Osteoblast (primary cell): ENCODE data around the gene SSMEM1. TPM values are rescaled to one million over a fixed set of nuclear protein-coding genes. Genes with fewer than 3 reads are reported as not detected.
A peak's percentile ranks its signal among the peaks of the same experiment; 100 is the strongest.

Experiments used
- DNase-seq: peaks from one replicate; pipeline ENCODE4 v3.0.0; 2011; ENCODE audit warnings: low spot score, mixed read lengths; ENCODE audit not compliant: insufficient read length; ENCODE audit errors: missing footprints
- H2AFZ ChIP-seq: 2 replicates; pipeline ENCODE4 v1.6.0; 2011; ENCODE audit warnings: mild to moderate bottlenecking, low read length
- H3K27ac ChIP-seq: 2 replicates; pipeline ENCODE4 v1.5.1; 2011; ENCODE audit warnings: mild to moderate bottlenecking, low read depth, low read length, moderate library complexity
- H3K27me3 ChIP-seq: 2 replicates; pipeline ENCODE4 v1.6.0; 2012; ENCODE audit warnings: mild to moderate bottlenecking, control low read depth, inconsistent platforms, low read length, moderate library complexity; ENCODE audit not compliant: insufficient read depth
- H3K36me3 ChIP-seq: 2 replicates; pipeline ENCODE4 v1.5.1; 2011; ENCODE audit warnings: mild to moderate bottlenecking, low read length, control low read depth, moderate library complexity; ENCODE audit not compliant: insufficient read depth
- H3K4me1 ChIP-seq: 2 replicates; pipeline ENCODE4 v1.5.1; 2011; ENCODE audit warnings: mild to moderate bottlenecking, low read length, control low read depth, moderate library complexity; ENCODE audit not compliant: insufficient read depth
- H3K4me2 ChIP-seq: 2 replicates; pipeline ENCODE4 v1.6.0; 2011; ENCODE audit warnings: mild to moderate bottlenecking, low read length; ENCODE audit not compliant: insufficient read depth
- H3K4me3 ChIP-seq: fragments of 200-600 bp; sonication (generic); 3 replicates; pipeline ENCODE4 v1.5.1; 2012; ENCODE audit warnings: mild to moderate bottlenecking, low read length, inconsistent platforms; ENCODE audit not compliant: insufficient read depth
- H3K79me2 ChIP-seq: 2 replicates; pipeline ENCODE4 v1.6.0; 2012; ENCODE audit warnings: mild to moderate bottlenecking, low read length, control low read depth, inconsistent platforms; ENCODE audit not compliant: insufficient read depth
- H3K9me3 ChIP-seq: 2 replicates; pipeline ENCODE4 v1.5.1; 2011; ENCODE audit warnings: low read depth, low read length, control low read depth
- H4K20me1 ChIP-seq: 2 replicates; pipeline ENCODE4 v1.6.0; 2012; ENCODE audit warnings: mild to moderate bottlenecking, low read length, control low read depth; ENCODE audit not compliant: insufficient read depth
- CTCF ChIP-seq: IDR thresholded peaks from 2 replicates; pipeline ENCODE4 v1.5.1; 2011; ENCODE audit warnings: mild to moderate bottlenecking, low read depth, low read length, moderate library complexity; ENCODE audit errors: extremely low read depth
- total RNA-seq: library from RNA; depleted of rRNA; stranded (reverse); fragments of >200 nt; gene quantifications from 2 replicates; pipeline ENCODE4 v1.2.3, GENCODE V29; 2012

Gene SSMEM1
- total RNA-seq, 1 donor, result not detected

DNA sequence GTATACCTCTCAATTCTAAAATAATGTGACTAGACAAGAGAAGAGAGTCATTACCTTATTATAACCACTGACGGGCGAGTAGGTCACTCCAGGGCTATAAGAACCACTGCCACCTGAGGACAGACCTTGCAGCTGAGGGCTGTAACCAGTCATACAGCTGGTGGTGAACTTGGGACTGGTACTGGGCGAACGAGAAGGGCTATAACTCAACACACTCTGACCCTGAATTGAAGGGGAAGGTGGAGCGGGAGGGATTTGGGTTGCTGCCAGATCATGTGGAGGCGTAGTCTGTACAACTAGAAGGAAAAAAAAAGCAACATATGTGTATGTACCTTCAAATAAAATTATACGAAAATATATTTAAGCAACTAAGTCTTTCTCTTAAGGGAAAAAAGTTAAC lies 5.9 kb upstream of the SSMEM1 start:
- no peak for TF ChIP-seq CTCF
- H3K4me2 ChIP-seq, result no peak overlapping the region
- H4K20me1 ChIP-seq, result no peaks in the 10 kb centered on the region
- H3K79me2 ChIP-seq, result peaks cover 8% of the 10 kb centered on the region
- H2AFZ ChIP-seq, result no peak overlapping the region
- H3K9me3 ChIP-seq, result no peaks in the 10 kb centered on the region
- DNase-seq, result no peak
- H3K27ac ChIP-seq, result no peak overlapping the region
- no peaks in the 10 kb centered on the region for H3K27me3 ChIP-seq
- peaks cover 45% of the 10 kb centered on the region for H3K36me3 ChIP-seq
- peaks cover 2% of the 10 kb centered on the region for H3K4me1 ChIP-seq
- H3K4me3 ChIP-seq, result no peak overlapping the region

DNA sequence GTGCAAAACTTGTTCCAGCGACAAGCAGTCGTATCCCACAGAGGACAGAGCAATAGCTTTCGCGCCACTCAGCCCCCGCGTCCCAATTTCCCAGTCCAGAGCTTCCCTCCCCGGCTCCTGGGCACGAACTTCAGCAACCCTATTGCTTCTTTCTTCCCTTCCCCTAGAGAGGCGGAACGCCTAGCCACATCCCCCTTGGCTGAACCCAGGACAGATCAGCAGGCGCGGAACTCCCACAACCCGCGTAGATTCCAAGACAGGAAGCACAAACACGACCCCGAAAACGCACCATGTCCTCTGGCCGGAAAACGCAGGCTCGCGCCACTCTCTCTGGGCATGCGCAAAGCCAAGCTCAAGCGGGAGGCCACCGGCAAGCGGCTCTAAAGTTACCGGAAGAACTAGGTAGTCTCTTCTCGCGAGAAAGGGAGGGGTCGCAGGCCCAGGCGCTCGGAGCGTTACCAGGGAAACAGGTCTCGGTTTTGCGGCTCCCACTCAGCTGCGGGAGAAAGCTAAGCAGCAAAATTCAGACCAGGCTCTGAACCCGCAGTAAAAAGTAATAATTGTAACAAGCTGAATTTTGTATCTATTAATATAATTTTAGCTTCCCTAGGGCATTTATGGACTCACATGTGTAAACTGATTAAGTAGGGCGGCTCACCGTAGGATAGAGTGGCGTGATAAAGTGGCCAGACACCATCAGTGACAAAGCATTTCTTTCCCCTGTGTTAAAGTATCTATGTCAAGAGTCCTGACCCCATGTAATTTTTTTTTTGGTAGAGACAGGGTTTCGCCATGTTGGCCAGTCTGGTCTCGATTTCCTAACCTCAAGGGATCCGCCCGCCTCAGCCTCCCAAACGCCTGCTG lies 2.3 kb upstream of the SSMEM1 start, which contains the start of gene TMEM209:
TSS of gene TMEM209 (minus strand) at position 323 of the 864 bp plus-strand sequence. CDS start at position 292, 31 bp downstream.
- H3K27me3 ChIP-seq, result no peaks in the 10 kb centered on the region
- H4K20me1 ChIP-seq, result no peaks in the 10 kb centered on the region
- peak within 1 kb of the TSS; percentile 97 for H2AFZ ChIP-seq
- H3K4me1 ChIP-seq, result peaks cover 9% of the 10 kb centered on the region
- peaks cover 31% of the 10 kb centered on the region for H3K36me3 ChIP-seq
- no peaks in the 10 kb centered on the region for H3K9me3 ChIP-seq
- H3K4me3 ChIP-seq, result peak within 1 kb of the TSS; percentile 93
- no peak for TF ChIP-seq CTCF
- peaks cover 8% of the 10 kb centered on the region for H3K79me2 ChIP-seq
- peak within 1 kb of the TSS; percentile 91 for H3K4me2 ChIP-seq
- peak within 1 kb of the TSS; percentile 92 for H3K27ac ChIP-seq
- peak; percentile 95 for DNase-seq

DNA sequence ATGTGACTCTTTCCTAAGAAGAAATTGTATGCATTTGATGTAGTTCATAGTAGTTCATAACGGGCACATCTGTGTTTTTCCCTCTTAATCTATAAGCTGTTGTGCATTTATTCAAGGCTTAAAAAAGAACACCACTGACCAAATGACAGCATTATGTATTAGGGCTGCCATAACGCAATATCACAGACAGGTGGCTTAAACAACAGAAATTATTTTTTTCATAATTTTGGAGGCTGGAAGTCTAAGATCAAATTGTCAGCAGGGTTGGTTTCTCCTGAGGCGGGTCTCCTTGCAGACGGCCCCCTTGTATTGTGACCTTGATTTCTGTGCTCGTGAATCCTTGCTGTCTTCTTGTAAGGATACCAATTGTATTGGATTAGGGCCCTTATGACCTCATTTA lies 627 bp upstream of the SSMEM1 start:
- no peak for TF ChIP-seq CTCF
- Histone ChIP-seq H3K4me3 (no peak overlapping the region), H3K4me2 (no peak overlapping the region), H3K9me3 (no peaks in the 10 kb centered on the region), H3K4me1 (peaks cover 14% of the 10 kb centered on the region), H2AFZ (peak overlapping the region; percentile 21), H3K27me3 (no peaks in the 10 kb centered on the region), H4K20me1 (no peaks in the 10 kb centered on the region), H3K36me3 (peaks cover 14% of the 10 kb centered on the region), H3K27ac (peak overlapping the region; percentile 79), H3K79me2 (peaks cover 6% of the 10 kb centered on the region)
- no peak for DNase-seq

GRCh38 chr7:130208516-130208915 lies 856 bp downstream of the SSMEM1 start:
- Histone ChIP-seq H2AFZ (no peak overlapping the region), H3K27ac (no peak overlapping the region), H3K27me3 (no peaks in the 10 kb centered on the region), H3K36me3 (peaks cover 2% of the 10 kb centered on the region), H3K79me2 (peaks cover 3% of the 10 kb centered on the region), H3K4me3 (no peak overlapping the region), H3K9me3 (no peaks in the 10 kb centered on the region), H4K20me1 (no peaks in the 10 kb centered on the region), H3K4me2 (no peak overlapping the region), H3K4me1 (peaks cover 14% of the 10 kb centered on the region)
- no peak for TF ChIP-seq CTCF
- DNase-seq, result no peak
